Bronchial epithelial cell (primary cell): ENCODE measurements around the gene CHMP6. TPM values are rescaled to one million over a fixed set of nuclear protein-coding genes. Genes with fewer than 3 reads are reported as not detected.

Experiments used
- DNase-seq: peaks from one replicate; pipeline ENCODE4 v3.0.0-alpha.2; 2010; ENCODE audit warnings: low read depth
- FAIRE-seq: peaks from 2 replicates; lab custom pipeline; 2011; peaks lifted over from hg19 to GRCh38; lab: Jason Lieb, UNC
- H3K27me3 ChIP-seq: 2 replicates; pipeline ENCODE4 v1.5.1; 2011; ENCODE audit warnings: low read length; ENCODE audit not compliant: control insufficient read depth, insufficient read depth
- H3K36me3 ChIP-seq: 2 replicates; pipeline ENCODE4 v1.5.1; 2011; ENCODE audit warnings: low read length; ENCODE audit not compliant: control insufficient read depth, insufficient read depth
- H3K4me3 ChIP-seq: 2 replicates; pipeline ENCODE4 v1.5.1; 2011; ENCODE audit warnings: mild to moderate bottlenecking, low read depth, low read length, control low read depth
- total RNA-seq: library from RNA; depleted of rRNA; stranded (reverse); fragments of >200 nt; gene quantifications from 2 replicates; pipeline ENCODE4 v1.2.1, GENCODE V29; 2014
- TF ChIP-seq, protein P1 (sequence below): IDR thresholded peaks from 2 replicates; pipeline ENCODE4 v1.5.1; 2011; ENCODE audit warnings: mild to moderate bottlenecking, moderate library complexity, low read length, control low read depth, inconsistent platforms; ENCODE audit not compliant: insufficient read depth, severe bottlenecking

The CHMP6 gene
- total RNA-seq, 1 donor from 2014 or later, result 5.8 TPM

DNA sequence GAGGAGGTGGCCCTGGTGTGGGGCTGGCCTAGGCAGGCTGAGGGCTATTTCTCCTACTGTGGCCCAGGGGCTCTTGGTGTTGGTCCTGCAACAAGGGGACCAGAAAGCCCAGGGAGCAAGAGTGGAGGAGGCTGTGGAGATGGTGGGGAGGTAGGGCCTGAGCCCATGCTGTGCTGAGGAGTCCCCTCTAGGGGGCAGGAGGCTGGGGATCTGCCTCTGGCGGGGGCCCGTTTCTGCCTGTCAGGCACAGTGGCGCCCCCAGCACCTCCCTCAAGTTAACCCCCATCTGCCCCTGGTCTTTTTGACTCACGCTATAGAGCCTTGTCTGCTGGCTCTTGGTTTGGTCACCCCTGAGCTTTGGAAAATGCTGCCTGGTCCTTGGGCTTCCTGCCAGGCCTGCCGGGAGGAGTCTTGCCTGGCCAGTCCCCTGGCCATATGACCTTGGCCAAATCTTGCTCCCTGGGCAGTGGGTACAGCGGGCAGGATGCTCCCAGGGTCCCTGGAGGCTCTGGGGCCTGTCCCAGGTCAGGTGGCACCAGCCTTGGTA lies 49.2 kb downstream of the CHMP6 start:
- H3K36me3 ChIP-seq, result peaks cover 25% of the 10 kb centered on the region
- no peak for DNase-seq
- FAIRE-seq, result no peak
- H3K4me3 ChIP-seq, result no peak overlapping the region
- TF ChIP-seq, protein P1, sequence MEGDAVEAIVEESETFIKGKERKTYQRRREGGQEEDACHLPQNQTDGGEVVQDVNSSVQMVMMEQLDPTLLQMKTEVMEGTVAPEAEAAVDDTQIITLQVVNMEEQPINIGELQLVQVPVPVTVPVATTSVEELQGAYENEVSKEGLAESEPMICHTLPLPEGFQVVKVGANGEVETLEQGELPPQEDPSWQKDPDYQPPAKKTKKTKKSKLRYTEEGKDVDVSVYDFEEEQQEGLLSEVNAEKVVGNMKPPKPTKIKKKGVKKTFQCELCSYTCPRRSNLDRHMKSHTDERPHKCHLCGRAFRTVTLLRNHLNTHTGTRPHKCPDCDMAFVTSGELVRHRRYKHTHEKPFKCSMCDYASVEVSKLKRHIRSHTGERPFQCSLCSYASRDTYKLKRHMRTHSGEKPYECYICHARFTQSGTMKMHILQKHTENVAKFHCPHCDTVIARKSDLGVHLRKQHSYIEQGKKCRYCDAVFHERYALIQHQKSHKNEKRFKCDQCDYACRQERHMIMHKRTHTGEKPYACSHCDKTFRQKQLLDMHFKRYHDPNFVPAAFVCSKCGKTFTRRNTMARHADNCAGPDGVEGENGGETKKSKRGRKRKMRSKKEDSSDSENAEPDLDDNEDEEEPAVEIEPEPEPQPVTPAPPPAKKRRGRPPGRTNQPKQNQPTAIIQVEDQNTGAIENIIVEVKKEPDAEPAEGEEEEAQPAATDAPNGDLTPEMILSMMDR, result peak; percentile 63
- H3K27me3 ChIP-seq, result no peaks in the 10 kb centered on the region

DNA sequence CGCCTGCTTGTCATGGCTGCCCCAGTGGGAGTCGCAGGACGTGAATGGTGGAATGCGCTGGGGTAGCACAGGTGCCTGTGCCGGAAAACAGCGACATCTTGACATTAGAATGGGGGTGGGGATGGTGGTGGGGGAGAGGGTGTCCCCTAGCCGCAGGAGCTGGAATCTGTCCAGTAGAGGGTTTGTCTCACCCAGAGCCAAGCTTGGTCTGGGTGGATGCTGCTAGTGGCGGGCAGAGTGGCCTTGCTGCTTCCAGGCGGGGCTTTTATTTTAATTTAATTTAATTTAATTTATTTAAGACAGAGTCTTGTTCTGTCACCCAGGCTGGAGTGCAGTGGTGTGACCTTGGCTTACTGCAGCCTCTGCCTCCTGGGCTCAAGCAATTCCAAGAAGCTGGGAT lies 51.0 kb downstream of the CHMP6 start:
- no peak for FAIRE-seq
- Histone ChIP-seq H3K36me3 (peaks cover 32% of the 10 kb centered on the region), H3K4me3 (no peak overlapping the region), H3K27me3 (no peaks in the 10 kb centered on the region)
- DNase-seq, result no peak
- TF ChIP-seq, protein P1, result no peak

DNA sequence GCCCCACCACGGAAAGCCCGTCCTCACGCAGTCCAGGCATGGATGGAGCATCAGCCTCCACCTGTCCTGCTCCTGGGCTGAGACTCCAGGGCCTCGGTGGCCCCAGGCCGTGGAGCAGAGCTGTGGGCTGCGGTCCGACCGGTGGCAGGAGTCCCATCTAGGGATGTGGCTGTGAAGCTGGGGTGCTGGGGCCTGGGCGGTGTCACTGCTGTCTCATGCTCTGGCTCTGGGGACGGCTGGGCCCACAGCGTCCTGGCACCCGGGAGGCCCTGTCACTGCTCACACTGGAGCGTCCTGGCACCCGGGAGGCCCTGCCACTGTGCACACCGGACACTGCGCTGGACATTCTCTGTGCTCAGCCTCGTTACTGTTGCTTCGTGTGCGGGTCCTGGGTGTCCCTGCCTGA lies 51.7 kb downstream of the CHMP6 start:
- Histone ChIP-seq H3K4me3 (no peak overlapping the region), H3K27me3 (no peaks in the 10 kb centered on the region), H3K36me3 (peaks cover 30% of the 10 kb centered on the region)
- FAIRE-seq (no peak), DNase-seq (no peak)
- TF ChIP-seq, protein P1, result no peak

DNA sequence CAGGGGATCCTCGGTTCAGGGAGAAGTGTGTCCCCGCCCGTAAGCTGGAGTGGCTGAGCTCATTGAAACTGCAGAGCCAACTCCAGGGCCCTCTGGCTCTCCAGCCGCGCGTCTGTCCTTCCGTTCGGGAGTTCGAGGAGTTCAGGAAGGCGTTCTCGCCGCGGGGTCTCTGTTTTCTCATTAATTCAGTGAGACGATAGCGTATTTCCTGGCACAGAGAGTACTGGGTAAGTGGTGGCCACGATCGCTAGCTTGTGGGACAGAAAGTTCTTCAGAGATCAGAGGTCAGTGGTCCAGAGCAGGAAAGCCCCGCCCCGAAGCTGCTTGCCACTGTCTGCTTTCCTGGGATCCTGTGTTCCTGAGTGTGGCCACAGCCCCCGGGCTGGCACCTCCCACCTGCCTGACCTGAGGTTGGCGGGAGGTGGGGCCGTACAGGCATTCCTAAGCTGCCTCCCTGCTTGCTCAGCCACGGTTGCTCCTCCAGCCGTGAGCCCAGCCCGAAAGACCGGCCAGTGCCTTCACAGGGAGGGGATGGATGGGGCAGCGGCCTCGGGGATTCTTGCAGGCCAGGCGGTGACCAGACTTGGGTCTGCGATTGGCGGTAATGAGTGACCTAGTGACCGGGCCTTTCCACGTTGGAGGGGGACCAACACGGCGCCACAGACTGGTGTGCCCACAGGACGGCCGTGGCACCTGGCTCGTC lies 52.2 kb downstream of the CHMP6 start:
- DNase-seq, result peak; percentile 79
- TF ChIP-seq, protein P1, result no peak
- no peak overlapping the region for H3K4me3 ChIP-seq
- peaks cover 25% of the 10 kb centered on the region for H3K36me3 ChIP-seq
- no peaks in the 10 kb centered on the region for H3K27me3 ChIP-seq
- FAIRE-seq, result no peak

DNA sequence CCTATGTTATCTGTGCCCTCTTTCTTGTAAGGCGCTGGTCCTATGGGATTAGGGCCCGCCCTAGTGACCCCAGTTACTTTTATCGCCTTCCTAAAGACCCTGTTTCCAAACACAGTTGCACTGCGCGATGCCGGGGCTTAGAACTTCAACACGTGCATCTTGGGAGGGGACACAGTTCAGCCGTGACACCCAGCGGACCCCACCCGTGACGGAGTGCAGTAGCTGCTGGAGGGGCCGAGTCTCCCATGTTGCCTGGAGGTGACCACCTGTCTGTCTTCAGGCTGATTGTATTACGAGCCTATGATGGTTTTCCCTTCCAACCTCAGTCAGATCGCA lies 52.8 kb downstream of the CHMP6 start:
- FAIRE-seq (no peak), DNase-seq (no peak)
- Histone ChIP-seq H3K4me3 (no peak overlapping the region), H3K27me3 (no peaks in the 10 kb centered on the region), H3K36me3 (peaks cover 21% of the 10 kb centered on the region)
- TF ChIP-seq, protein P1, result no peak
